GM23338 (cell line): Measurements from ENCODE around the gene OMD. TPM values are rescaled to one million over a fixed set of nuclear protein-coding genes. Genes with fewer than 3 reads are reported as not detected.

ENCODE experiments used
- ATAC-seq: fragments of 200-7000 bp; cut with Tn5 transposase; 3 replicates; pipeline ENCODE4 v1.9.1; 2020
- DNase-seq: peaks from one replicate; pipeline ENCODE4 v3.0.0-alpha.2; 2015; ENCODE audit warnings: low spot score
- H2AFZ ChIP-seq: fragments of 200-600 bp; sonication (generic); 2 replicates; pipeline ENCODE4 v1.8.0; 2016; ENCODE audit warnings: antibody characterized with exemption, mild to moderate bottlenecking, moderate library complexity
- H3F3A ChIP-seq: fragments of 200-600 bp; sonication (generic); replicated peaks from 2 replicates; pipeline ENCODE4 v1.8.0; 2017; ENCODE audit warnings: antibody characterized with exemption, mixed run types, low read depth
- H3K27ac ChIP-seq: fragments of 200-600 bp; sonication (generic); 2 replicates; pipeline ENCODE4 v1.6.1; 2016; ENCODE audit warnings: low read depth
- H3K27me3 ChIP-seq: fragments of 200-600 bp; sonication (generic); 2 replicates; pipeline ENCODE4 v1.8.0; 2016; ENCODE audit warnings: mild to moderate bottlenecking, mixed run types, moderate library complexity; ENCODE audit not compliant: insufficient read depth
- H3K36me3 ChIP-seq: fragments of 200-600 bp; sonication (generic); 2 replicates; pipeline ENCODE4 v1.8.0; 2016; ENCODE audit warnings: mild to moderate bottlenecking; ENCODE audit not compliant: insufficient read depth
- H3K4me1 ChIP-seq: fragments of 200-600 bp; sonication (generic); 2 replicates; pipeline ENCODE4 v1.8.0; 2016; ENCODE audit warnings: mild to moderate bottlenecking, moderate library complexity; ENCODE audit not compliant: insufficient read depth
- H3K4me2 ChIP-seq: fragments of 200-600 bp; sonication (generic); 2 replicates; pipeline ENCODE4 v1.7.1; 2017; ENCODE audit warnings: mixed run types
- H3K4me3 ChIP-seq: fragments of 200-600 bp; sonication (generic); 2 replicates; pipeline ENCODE4 v1.6.1; 2016; ENCODE audit warnings: mixed run types
- H3K79me2 ChIP-seq: fragments of 200-600 bp; sonication (generic); replicated peaks from 2 replicates; pipeline ENCODE4 v1.8.0; 2017; ENCODE audit warnings: mild to moderate bottlenecking; ENCODE audit not compliant: insufficient read depth
- H3K9me2 ChIP-seq: fragments of 200-600 bp; sonication (generic); 2 replicates; pipeline ENCODE4 v1.8.0; 2017; ENCODE audit not compliant: insufficient read depth
- H4K20me1 ChIP-seq: fragments of 200-600 bp; sonication (generic); replicated peaks from 2 replicates; pipeline ENCODE4 v1.8.0; 2017; ENCODE audit warnings: mild to moderate bottlenecking; ENCODE audit not compliant: insufficient read depth
- H3K27ac Mint-ChIP-seq: 2 replicates; pipeline ENCODE4 v1.8.0; 2020; ENCODE audit warnings: inconsistent platforms, mild to moderate bottlenecking, moderate library complexity, mixed read lengths
- H3K27me3 Mint-ChIP-seq: 3 replicates; pipeline ENCODE4 v1.8.0; 2022; ENCODE audit warnings: low read depth, mild to moderate bottlenecking, moderate library complexity, mixed read lengths, inconsistent platforms; ENCODE audit not compliant: insufficient read depth, poor library complexity
- H3K36me3 Mint-ChIP-seq: 3 replicates; pipeline ENCODE4 v1.8.0; 2021; ENCODE audit warnings: low read depth, mild to moderate bottlenecking, inconsistent platforms, moderate library complexity, mixed read lengths
- H3K4me1 Mint-ChIP-seq: 3 replicates; pipeline ENCODE4 v1.8.0; 2020; ENCODE audit warnings: mild to moderate bottlenecking, inconsistent platforms, mixed read lengths
- H3K4me3 Mint-ChIP-seq: 3 replicates; pipeline ENCODE4 v1.8.0; 2021; ENCODE audit warnings: moderate library complexity, mild to moderate bottlenecking, inconsistent platforms, mixed read lengths
- H3K9me3 Mint-ChIP-seq: 3 replicates; pipeline ENCODE4 v1.8.0; 2020; ENCODE audit warnings: moderate library complexity, mild to moderate bottlenecking, inconsistent platforms, mixed read lengths
- CTCF ChIP-seq, 2 experiments: fragments of 200-600 bp in 1 of 2; sonication (generic) in 1 of 2; conservative IDR thresholded peaks; 2 replicates each; pipeline versions ENCODE4 v1.5.1 to v1.6.1; 2016 to 2017; ENCODE audit warnings: antibody characterized with exemption in 2 of 2, low read depth in 2 of 2, mild to moderate bottlenecking in 2 of 2, moderate library complexity in 1 of 2
- ETS1 ChIP-seq: IDR thresholded peaks from 2 replicates; pipeline ENCODE4 v1.6.1; 2016; ENCODE audit warnings: antibody characterized with exemption
- EZH2 ChIP-seq: fragments of 200-600 bp; sonication (generic); IDR thresholded peaks from one replicate; pipeline ENCODE4 v1.8.0; 2017; ENCODE audit warnings: antibody characterized with exemption, mild to moderate bottlenecking, low read depth; ENCODE audit not compliant: unreplicated experiment
- EZH2phosphoT487 ChIP-seq: fragments of 200-600 bp; sonication (generic); IDR thresholded peaks from one replicate; pipeline ENCODE4 v1.8.1; 2018; ENCODE audit warnings: antibody characterized with exemption; ENCODE audit not compliant: unreplicated experiment
- JUNB ChIP-seq: IDR thresholded peaks from one replicate; pipeline ENCODE4 v1.6.1; 2016; ENCODE audit warnings: antibody characterized with exemption; ENCODE audit not compliant: unreplicated experiment
- NANOG ChIP-seq: IDR thresholded peaks from 2 replicates; pipeline ENCODE4 v1.6.1; 2016; ENCODE audit warnings: antibody characterized with exemption, borderline replicate concordance
- POLR2AphosphoS5 ChIP-seq: IDR thresholded peaks from 2 replicates; pipeline ENCODE4 v1.6.1; 2016; ENCODE audit warnings: antibody characterized with exemption, low read depth
- ZNF114 ChIP-seq: fragments of 250-450 bp; sonication (Bioruptor Pico); IDR thresholded peaks from 2 replicates; pipeline ENCODE4 v1.5.0; 2020; ENCODE audit warnings: mild to moderate bottlenecking, moderate library complexity
- ZNF331 ChIP-seq: fragments of 250-450 bp; sonication (Bioruptor Pico); IDR thresholded peaks from 2 replicates; pipeline ENCODE4 v1.5.0; 2020; ENCODE audit warnings: low read depth, mild to moderate bottlenecking, moderate library complexity
- long read RNA-seq: library from polyadenylated mRNA; unstranded; transcript quantifications from one replicate; pipeline ENCODE4 v2.0.0, GENCODE V29; 2020; ENCODE audit not compliant: unreplicated experiment
- polyA plus RNA-seq: library from polyadenylated mRNA; unstranded; fragments of >200 nt; fragmentation: Nextera tagmentation; extraction: Ambion mirVana; gene quantifications from 2 replicates; pipeline ENCODE4 v1.2.1, GENCODE V29; 2016
- total RNA-seq: library from RNA; depleted of rRNA; stranded (reverse); fragments of >200 nt; shearing (Covaris generic); gene quantifications from 2 replicates; pipeline ENCODE4 v1.2.3, GENCODE V29; 2014; rRNA removed
- TF ChIP-seq, protein P1 (sequence below): fragments of 250-450 bp; sonication (Bioruptor Pico); IDR thresholded peaks from 2 replicates; pipeline ENCODE4 v1.5.0; 2020; ENCODE audit warnings: mild to moderate bottlenecking, moderate library complexity

OMD gene, protein sequence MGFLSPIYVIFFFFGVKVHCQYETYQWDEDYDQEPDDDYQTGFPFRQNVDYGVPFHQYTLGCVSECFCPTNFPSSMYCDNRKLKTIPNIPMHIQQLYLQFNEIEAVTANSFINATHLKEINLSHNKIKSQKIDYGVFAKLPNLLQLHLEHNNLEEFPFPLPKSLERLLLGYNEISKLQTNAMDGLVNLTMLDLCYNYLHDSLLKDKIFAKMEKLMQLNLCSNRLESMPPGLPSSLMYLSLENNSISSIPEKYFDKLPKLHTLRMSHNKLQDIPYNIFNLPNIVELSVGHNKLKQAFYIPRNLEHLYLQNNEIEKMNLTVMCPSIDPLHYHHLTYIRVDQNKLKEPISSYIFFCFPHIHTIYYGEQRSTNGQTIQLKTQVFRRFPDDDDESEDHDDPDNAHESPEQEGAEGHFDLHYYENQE
- total RNA-seq (not detected in 2 replicates), polyA plus RNA-seq (1.1 and 1.3 TPM in 2 replicates)
- long read RNA-seq, result 0 reads

GRCh38 chr9:92424340-92424739 is at the start of gene OMD:
TSS of gene OMD (minus strand) at chr9:92424471. CDS start at chr9:92417558, 6,913 bp downstream.
- no peak within 1 kb of the TSS for H3K27ac Mint-ChIP-seq
- no peak within 1 kb of the TSS for H2AFZ ChIP-seq

More at GRCh38 chr9:92424340-92424739, at the start of gene OMD:
- Histone ChIP-seq H4K20me1 (no peaks in the 10 kb centered on the region), H3K36me3 (no peaks in the 10 kb centered on the region), H3K9me2 (no peaks in the 10 kb centered on the region), H3K4me2 (no peak within 1 kb of the TSS), H3F3A (no peaks in the 10 kb centered on the region), H3K27ac (no peak within 1 kb of the TSS), H3K27me3 (no peaks in the 10 kb centered on the region), H3K79me2 (no peaks in the 10 kb centered on the region), H3K4me3 (no peak within 1 kb of the TSS), H3K4me1 (no peaks in the 10 kb centered on the region)
- no peaks in the 10 kb centered on the region for H3K36me3 Mint-ChIP-seq
- DNase-seq (no peak), ATAC-seq (no peak)
- no peaks in the 10 kb centered on the region for H3K27me3 Mint-ChIP-seq
- H3K9me3 Mint-ChIP-seq, result no peaks in the 10 kb centered on the region
- no peak within 1 kb of the TSS for H3K4me3 Mint-ChIP-seq
- H3K4me1 Mint-ChIP-seq, result peaks cover 7% of the 10 kb centered on the region; the same call in 2 of the 3 replicates
- TF ChIP-seq EZH2phosphoT487, result no peak
- TF ChIP-seq NANOG, result no peak
- TF ChIP-seq JUNB, result no peak
- TF ChIP-seq CTCF (conservative IDR thresholded peaks at IDR 0.05; ENCODE audit: low read depth in 2 of 2), result no peak
- TF ChIP-seq, protein P1, sequence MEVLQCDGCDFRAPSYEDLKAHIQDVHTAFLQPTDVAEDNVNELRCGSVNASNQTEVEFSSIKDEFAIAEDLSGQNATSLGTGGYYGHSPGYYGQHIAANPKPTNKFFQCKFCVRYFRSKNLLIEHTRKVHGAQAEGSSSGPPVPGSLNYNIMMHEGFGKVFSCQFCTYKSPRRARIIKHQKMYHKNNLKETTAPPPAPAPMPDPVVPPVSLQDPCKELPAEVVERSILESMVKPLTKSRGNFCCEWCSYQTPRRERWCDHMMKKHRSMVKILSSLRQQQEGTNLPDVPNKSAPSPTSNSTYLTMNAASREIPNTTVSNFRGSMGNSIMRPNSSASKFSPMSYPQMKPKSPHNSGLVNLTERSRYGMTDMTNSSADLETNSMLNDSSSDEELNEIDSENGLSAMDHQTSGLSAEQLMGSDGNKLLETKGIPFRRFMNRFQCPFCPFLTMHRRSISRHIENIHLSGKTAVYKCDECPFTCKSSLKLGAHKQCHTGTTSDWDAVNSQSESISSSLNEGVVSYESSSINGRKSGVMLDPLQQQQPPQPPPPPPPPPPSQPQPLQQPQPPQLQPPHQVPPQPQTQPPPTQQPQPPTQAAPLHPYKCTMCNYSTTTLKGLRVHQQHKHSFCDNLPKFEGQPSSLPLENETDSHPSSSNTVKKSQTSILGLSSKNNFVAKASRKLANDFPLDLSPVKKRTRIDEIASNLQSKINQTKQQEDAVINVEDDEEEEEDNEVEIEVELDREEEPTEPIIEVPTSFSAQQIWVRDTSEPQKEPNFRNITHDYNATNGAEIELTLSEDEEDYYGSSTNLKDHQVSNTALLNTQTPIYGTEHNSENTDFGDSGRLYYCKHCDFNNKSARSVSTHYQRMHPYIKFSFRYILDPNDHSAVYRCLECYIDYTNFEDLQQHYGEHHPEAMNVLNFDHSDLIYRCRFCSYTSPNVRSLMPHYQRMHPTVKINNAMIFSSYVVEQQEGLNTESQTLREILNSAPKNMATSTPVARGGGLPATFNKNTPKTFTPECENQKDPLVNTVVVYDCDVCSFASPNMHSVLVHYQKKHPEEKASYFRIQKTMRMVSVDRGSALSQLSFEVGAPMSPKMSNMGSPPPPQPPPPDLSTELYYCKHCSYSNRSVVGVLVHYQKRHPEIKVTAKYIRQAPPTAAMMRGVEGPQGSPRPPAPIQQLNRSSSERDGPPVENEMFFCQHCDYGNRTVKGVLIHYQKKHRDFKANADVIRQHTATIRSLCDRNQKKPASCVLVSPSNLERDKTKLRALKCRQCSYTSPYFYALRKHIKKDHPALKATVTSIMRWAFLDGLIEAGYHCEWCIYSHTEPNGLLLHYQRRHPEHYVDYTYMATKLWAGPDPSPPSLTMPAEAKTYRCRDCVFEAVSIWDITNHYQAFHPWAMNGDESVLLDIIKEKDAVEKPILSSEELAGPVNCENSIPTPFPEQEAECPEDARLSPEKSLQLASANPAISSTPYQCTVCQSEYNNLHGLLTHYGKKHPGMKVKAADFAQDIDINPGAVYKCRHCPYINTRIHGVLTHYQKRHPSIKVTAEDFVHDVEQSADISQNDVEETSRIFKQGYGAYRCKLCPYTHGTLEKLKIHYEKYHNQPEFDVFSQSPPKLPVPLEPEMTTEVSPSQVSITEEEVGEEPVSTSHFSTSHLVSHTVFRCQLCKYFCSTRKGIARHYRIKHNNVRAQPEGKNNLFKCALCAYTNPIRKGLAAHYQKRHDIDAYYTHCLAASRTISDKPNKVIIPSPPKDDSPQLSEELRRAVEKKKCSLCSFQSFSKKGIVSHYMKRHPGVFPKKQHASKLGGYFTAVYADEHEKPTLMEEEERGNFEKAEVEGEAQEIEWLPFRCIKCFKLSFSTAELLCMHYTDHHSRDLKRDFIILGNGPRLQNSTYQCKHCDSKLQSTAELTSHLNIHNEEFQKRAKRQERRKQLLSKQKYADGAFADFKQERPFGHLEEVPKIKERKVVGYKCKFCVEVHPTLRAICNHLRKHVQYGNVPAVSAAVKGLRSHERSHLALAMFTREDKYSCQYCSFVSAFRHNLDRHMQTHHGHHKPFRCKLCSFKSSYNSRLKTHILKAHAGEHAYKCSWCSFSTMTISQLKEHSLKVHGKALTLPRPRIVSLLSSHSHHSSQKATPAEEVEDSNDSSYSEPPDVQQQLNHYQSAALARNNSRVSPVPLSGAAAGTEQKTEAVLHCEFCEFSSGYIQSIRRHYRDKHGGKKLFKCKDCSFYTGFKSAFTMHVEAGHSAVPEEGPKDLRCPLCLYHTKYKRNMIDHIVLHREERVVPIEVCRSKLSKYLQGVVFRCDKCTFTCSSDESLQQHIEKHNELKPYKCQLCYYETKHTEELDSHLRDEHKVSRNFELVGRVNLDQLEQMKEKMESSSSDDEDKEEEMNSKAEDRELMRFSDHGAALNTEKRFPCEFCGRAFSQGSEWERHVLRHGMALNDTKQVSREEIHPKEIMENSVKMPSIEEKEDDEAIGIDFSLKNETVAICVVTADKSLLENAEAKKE, result no peak
- TF ChIP-seq ZNF114 (CRISPR knock-in tag), result no peak
- TF ChIP-seq ETS1, result no peak
- no peak for TF ChIP-seq EZH2
- no peak for TF ChIP-seq ZNF331 (CRISPR knock-in tag)
- TF ChIP-seq POLR2AphosphoS5, result no peak
